Measurements from ENCODE around the gene GLDN. TPM values are rescaled to one million over a fixed set of nuclear protein-coding genes. Genes with fewer than 3 reads are reported as not detected.

The GLDN gene
- polyA plus RNA-seq, 1 donor from 2014 or later: 0.58 TPM

- Histone ChIP-seq H4K20me1 (ENCODE audit: insufficient read depth) (no peaks in the 10 kb centered on the region), H3K27ac (ENCODE audit: low read length) (no peak overlapping the region), H3K4me2 (ENCODE audit: low read length) (no peak overlapping the region), H3K9me2 (ENCODE audit: insufficient read depth, low read length) (no peaks in the 10 kb centered on the region), H2AFZ (ENCODE audit: low read depth, low read length) (no peak overlapping the region), H3K4me3 (ENCODE audit: low read length) (no peak overlapping the region), H3F3A (ENCODE audit: insufficient read depth, low read length, poor library complexity, severe bottlenecking) (no peaks in the 10 kb centered on the region), H3K36me3 (ENCODE audit: insufficient read depth, low read length) (no peaks in the 10 kb centered on the region), H3K27me3 (ENCODE audit: insufficient read depth, low read depth, low read length) (no peaks in the 10 kb centered on the region), H3K9me3 (ENCODE audit: low read length) (no peaks in the 10 kb centered on the region), H3K9ac (ENCODE audit: low read length) (no peak overlapping the region), H3K79me2 (replicated peaks; ENCODE audit: insufficient read depth, low read length) (no peaks in the 10 kb centered on the region)
- TF ChIP-seq EZH2 (IDR thresholded peaks at IDR 0.05; ENCODE audit: borderline replicate concordance, insufficient read depth, low read length, poor library complexity, severe bottlenecking): no peak
- no peak for TF ChIP-seq POLR2AphosphoS5 (IDR thresholded peaks at IDR 0.05)
- TF ChIP-seq SMC3 (conservative IDR thresholded peaks at IDR 0.05; ENCODE audit: poor library complexity): no peak
- no peak for TF ChIP-seq TAF1 (IDR thresholded peaks at IDR 0.05; ENCODE audit: low read depth)
These were observed 35.8 kb downstream of the GLDN start for GRCh38 chr15:51377038-51377786.

GRCh38 chr15:51378406-51378805, 37.0 kb downstream of the GLDN start:
- Histone ChIP-seq H3K9ac (ENCODE audit: low read length) (no peak overlapping the region), H3K27me3 (ENCODE audit: insufficient read depth, low read depth, low read length) (no peaks in the 10 kb centered on the region), H3K9me3 (ENCODE audit: low read length) (no peaks in the 10 kb centered on the region), H3F3A (ENCODE audit: insufficient read depth, low read length, poor library complexity, severe bottlenecking) (no peaks in the 10 kb centered on the region), H3K36me3 (ENCODE audit: insufficient read depth, low read length) (no peaks in the 10 kb centered on the region), H3K4me2 (ENCODE audit: low read length) (no peak overlapping the region), H2AFZ (ENCODE audit: low read depth, low read length) (no peak overlapping the region), H3K9me2 (ENCODE audit: insufficient read depth, low read length) (no peaks in the 10 kb centered on the region), H3K27ac (ENCODE audit: low read length) (no peak overlapping the region), H3K79me2 (replicated peaks; ENCODE audit: insufficient read depth, low read length) (no peaks in the 10 kb centered on the region), H3K4me3 (ENCODE audit: low read length) (no peak overlapping the region), H4K20me1 (ENCODE audit: insufficient read depth) (no peaks in the 10 kb centered on the region)
- no peak for TF ChIP-seq MXI1 (conservative IDR thresholded peaks at IDR 0.05; ENCODE audit: poor library complexity, severe bottlenecking)
- TF ChIP-seq POLR2AphosphoS5 (IDR thresholded peaks at IDR 0.05): no peak
- TF ChIP-seq EP300 (conservative IDR thresholded peaks at IDR 0.05; ENCODE audit: poor library complexity, severe bottlenecking): no peak
- TF ChIP-seq REST (IDR thresholded peaks at IDR 0.05; ENCODE audit: borderline replicate concordance): no peak
- TF ChIP-seq TAF1 (IDR thresholded peaks at IDR 0.05; ENCODE audit: low read depth): no peak
- TF ChIP-seq SMC3 (conservative IDR thresholded peaks at IDR 0.05; ENCODE audit: poor library complexity): no peak
- no peak for TF ChIP-seq EZH2 (IDR thresholded peaks at IDR 0.05; ENCODE audit: borderline replicate concordance, insufficient read depth, low read length, poor library complexity, severe bottlenecking)
- no peak for TF ChIP-seq CTCF (IDR thresholded peaks at IDR 0.05; ENCODE audit: poor library complexity, severe bottlenecking)
- TF ChIP-seq RAD21 (conservative IDR thresholded peaks at IDR 0.05): no peak

All from neural cell (in vitro differentiated cells).